Keratinocyte (primary cell): ENCODE results near the gene SMYD3. TPM values are rescaled to one million over a fixed set of nuclear protein-coding genes. Genes with fewer than 3 reads are reported as not detected.

ENCODE experiments used
- DNase-seq: peaks from one replicate; pipeline ENCODE4 v3.0.0-alpha.2; 2011; ENCODE audit warnings: low read depth, missing footprints, low spot score
- FAIRE-seq: peaks from 2 replicates; lab custom pipeline; 2011; peaks lifted over from hg19 to GRCh38; lab: Jason Lieb, UNC
- H2AFZ ChIP-seq: 2 replicates; pipeline ENCODE4 v1.6.0; 2012; ENCODE audit warnings: low read length, control low read depth, inconsistent platforms; ENCODE audit not compliant: control insufficient read depth
- H3K27ac ChIP-seq: 2 replicates; pipeline ENCODE4 v1.5.1; 2011; ENCODE audit warnings: low read length; ENCODE audit not compliant: control insufficient read depth, insufficient read depth
- H3K27me3 ChIP-seq: 3 replicates; pipeline ENCODE4 v1.6.0; 2011; ENCODE audit warnings: low read length; ENCODE audit not compliant: control insufficient read depth, insufficient read depth; ENCODE audit errors: extremely low read depth
- H3K36me3 ChIP-seq, 2 experiments: 2 replicates in 1 of 2; 3 replicates in 1 of 2; pipeline ENCODE4 v1.5.1; 2011; ENCODE audit warnings: low read length in 2 of 2, mild to moderate bottlenecking in 1 of 2; ENCODE audit not compliant: control insufficient read depth in 2 of 2, insufficient read depth in 2 of 2; ENCODE audit errors: extremely low read depth in 1 of 2
- H3K4me1 ChIP-seq: 3 replicates; pipeline ENCODE4 v1.5.1; 2011; ENCODE audit warnings: low read length; ENCODE audit not compliant: control insufficient read depth, insufficient read depth; ENCODE audit errors: extremely low read depth
- H3K4me2 ChIP-seq: 3 replicates; pipeline ENCODE4 v1.6.0; 2011; ENCODE audit warnings: low read depth, low read length; ENCODE audit not compliant: control insufficient read depth, insufficient read depth; ENCODE audit errors: extremely low read depth
- H3K4me3 ChIP-seq, 3 experiments: fragments of 200-600 bp in 1 of 3; sonication (generic) in 1 of 3; 2 replicates in 2 of 3; 3 replicates in 1 of 3; pipeline ENCODE4 v1.5.1; 2011 to 2016; ENCODE audit warnings: low read length in 3 of 3, mild to moderate bottlenecking in 3 of 3, control low read depth in 2 of 3, inconsistent platforms in 1 of 3, low read depth in 1 of 3, mixed read lengths in 1 of 3, mixed run types in 1 of 3, moderate library complexity in 1 of 3; ENCODE audit not compliant: control insufficient read depth in 2 of 3, insufficient read depth in 2 of 3; ENCODE audit errors: extremely low read depth in 1 of 3
- H3K79me2 ChIP-seq: 2 replicates; pipeline ENCODE4 v1.6.0; 2012; ENCODE audit warnings: low read length; ENCODE audit not compliant: control insufficient read depth, insufficient read depth
- H3K9ac ChIP-seq: 3 replicates; pipeline ENCODE4 v1.6.0; 2011; ENCODE audit warnings: low read length; ENCODE audit not compliant: control insufficient read depth, insufficient read depth; ENCODE audit errors: extremely low read depth
- H3K9me1 ChIP-seq: 3 replicates; pipeline ENCODE4 v1.6.0; 2011; ENCODE audit warnings: low read length; ENCODE audit not compliant: control insufficient read depth, insufficient read depth; ENCODE audit errors: extremely low read depth
- H3K9me3 ChIP-seq: 2 replicates; pipeline ENCODE4 v1.5.1; 2012; ENCODE audit warnings: low read depth, low read length; ENCODE audit not compliant: control insufficient read depth
- H4K20me1 ChIP-seq: 3 replicates; pipeline ENCODE4 v1.6.0; 2011; ENCODE audit warnings: low read length; ENCODE audit not compliant: control insufficient read depth, insufficient read depth; ENCODE audit errors: extremely low read depth
- EZH2 ChIP-seq: IDR thresholded peaks from one replicate; pipeline ENCODE4 v1.6.1; 2012; ENCODE audit warnings: inconsistent platforms, mild to moderate bottlenecking, low read length, moderate library complexity
- dilution Hi-C: fragments of 300-500 bp; cut with MboI; formaldehyde crosslinking; loops from one replicate; pipeline ENCODE4 v1.7.0; 2020; ENCODE audit warnings: low sequenced_read_pairs; ENCODE audit not compliant: extremely low pct_ligation_motif_present
- polyA plus RNA-seq, 5 experiments: library from polyadenylated mRNA; depleted of rRNA in 3 of 5; stranded (reverse) in 3 of 5; stranded (forward) in 1 of 5; unstranded in 1 of 5; fragments of >200 nt; gene quantifications; 1 replicate in 1 of 5; 2 replicates in 3 of 5; 3 replicates in 1 of 5; pipeline versions ENCODE4 v1.2.1 to v1.2.3, GENCODE V29; 2011 to 2012; ENCODE audit warnings: missing spikeins in 2 of 5, low read depth in 1 of 5, low replicate concordance in 1 of 5
- TF ChIP-seq, protein P1 (sequence below), 3 experiments: IDR thresholded peaks in 1 of 3; conservative IDR thresholded peaks in 1 of 3; optimal IDR thresholded peaks in 1 of 3; 2 replicates in 2 of 3; 3 replicates in 1 of 3; pipeline versions ENCODE3 to v1.5.1; 2011; ENCODE audit warnings: low read length in 3 of 3, mild to moderate bottlenecking in 3 of 3, moderate library complexity in 2 of 3, control low read depth in 1 of 3, inconsistent platforms in 1 of 3; ENCODE audit not compliant: insufficient read depth in 2 of 3; ENCODE audit errors: extremely low read depth in 1 of 3

The SMYD3 gene
- polyA plus RNA-seq, 1 donor (not counting 4 experiments of a cell fraction or from before 2014, with no cell fraction given) = 31.0 TPM

DNA sequence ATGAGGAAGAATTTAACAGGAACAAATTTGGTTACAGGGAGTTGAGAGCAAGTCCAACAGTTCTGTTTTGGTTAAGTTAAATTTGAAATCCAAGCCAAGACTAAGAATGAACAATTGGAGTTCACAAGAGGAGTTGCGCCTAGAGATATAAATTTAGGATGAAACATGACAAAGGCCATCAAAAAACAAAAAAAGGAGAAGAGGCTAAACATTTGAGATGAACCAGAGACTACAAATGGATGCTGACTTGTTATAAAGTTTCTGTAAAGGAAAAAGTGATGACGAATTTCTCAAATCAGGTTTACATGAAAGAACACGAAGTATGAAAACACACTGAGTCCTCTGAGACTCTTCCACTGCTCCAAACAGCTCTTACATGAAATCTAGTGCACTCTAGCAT lies 575.6 kb downstream of the SMYD3 start:
- no peak for FAIRE-seq
- H3K9me1 ChIP-seq = no peaks in the 10 kb centered on the region
- TF ChIP-seq, protein P1, sequence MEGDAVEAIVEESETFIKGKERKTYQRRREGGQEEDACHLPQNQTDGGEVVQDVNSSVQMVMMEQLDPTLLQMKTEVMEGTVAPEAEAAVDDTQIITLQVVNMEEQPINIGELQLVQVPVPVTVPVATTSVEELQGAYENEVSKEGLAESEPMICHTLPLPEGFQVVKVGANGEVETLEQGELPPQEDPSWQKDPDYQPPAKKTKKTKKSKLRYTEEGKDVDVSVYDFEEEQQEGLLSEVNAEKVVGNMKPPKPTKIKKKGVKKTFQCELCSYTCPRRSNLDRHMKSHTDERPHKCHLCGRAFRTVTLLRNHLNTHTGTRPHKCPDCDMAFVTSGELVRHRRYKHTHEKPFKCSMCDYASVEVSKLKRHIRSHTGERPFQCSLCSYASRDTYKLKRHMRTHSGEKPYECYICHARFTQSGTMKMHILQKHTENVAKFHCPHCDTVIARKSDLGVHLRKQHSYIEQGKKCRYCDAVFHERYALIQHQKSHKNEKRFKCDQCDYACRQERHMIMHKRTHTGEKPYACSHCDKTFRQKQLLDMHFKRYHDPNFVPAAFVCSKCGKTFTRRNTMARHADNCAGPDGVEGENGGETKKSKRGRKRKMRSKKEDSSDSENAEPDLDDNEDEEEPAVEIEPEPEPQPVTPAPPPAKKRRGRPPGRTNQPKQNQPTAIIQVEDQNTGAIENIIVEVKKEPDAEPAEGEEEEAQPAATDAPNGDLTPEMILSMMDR (optimal IDR thresholded peaks at IDR 0.05 in 1 of 3, IDR thresholded peaks at IDR 0.05 in 1 of 3, conservative IDR thresholded peaks at IDR 0.05 in 1 of 3; ENCODE audit: extremely low read depth in 1 of 3, insufficient read depth in 2 of 3, low read length in 3 of 3) = no peak
- no peak for TF ChIP-seq EZH2
- H3K4me3 ChIP-seq = no peak overlapping the region
- no peaks in the 10 kb centered on the region for H4K20me1 ChIP-seq
- H3K79me2 ChIP-seq = no peaks in the 10 kb centered on the region
- DNase-seq = no peak
- dilution Hi-C loops = no loop called here
- H3K9ac ChIP-seq = no peak overlapping the region
- H3K9me3 ChIP-seq = no peaks in the 10 kb centered on the region
- H3K27me3 ChIP-seq = no peaks in the 10 kb centered on the region
- no peaks in the 10 kb centered on the region for H3K4me1 ChIP-seq
- H3K4me2 ChIP-seq = no peak overlapping the region
- no peaks in the 10 kb centered on the region for H3K36me3 ChIP-seq
- no peak overlapping the region for H3K27ac ChIP-seq
- no peak overlapping the region for H2AFZ ChIP-seq

DNA sequence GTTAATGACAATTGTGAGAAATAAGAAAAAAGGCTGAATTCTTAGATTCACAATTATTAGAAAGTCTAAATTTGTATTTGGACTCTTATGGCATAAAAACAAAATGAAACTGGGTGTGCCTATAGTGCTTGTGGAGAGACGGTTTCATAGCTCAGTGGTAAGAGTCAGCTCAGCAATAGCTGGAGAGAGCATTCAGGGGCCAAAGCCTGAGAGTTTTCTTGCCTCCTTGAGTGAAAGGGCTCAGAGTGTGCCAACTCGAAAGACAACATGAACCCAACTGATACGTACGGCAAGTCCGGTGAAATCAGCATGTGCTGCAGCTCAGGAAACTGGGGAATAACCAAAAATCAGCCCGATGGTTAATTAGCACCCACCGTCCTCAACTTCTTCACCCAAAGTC lies 577.9 kb downstream of the SMYD3 start:
- no peak overlapping the region for H3K4me3 ChIP-seq
- H3K36me3 ChIP-seq = no peaks in the 10 kb centered on the region
- no peaks in the 10 kb centered on the region for H3K79me2 ChIP-seq
- FAIRE-seq = no peak
- H3K27me3 ChIP-seq = no peaks in the 10 kb centered on the region
- H2AFZ ChIP-seq = no peak overlapping the region
- no peaks in the 10 kb centered on the region for H3K9me3 ChIP-seq
- H3K4me1 ChIP-seq = no peaks in the 10 kb centered on the region
- H3K4me2 ChIP-seq = no peak overlapping the region
- H3K9ac ChIP-seq = no peak overlapping the region
- H3K27ac ChIP-seq = no peak overlapping the region
- DNase-seq = no peak
- H4K20me1 ChIP-seq = no peaks in the 10 kb centered on the region
- TF ChIP-seq EZH2 = no peak
- TF ChIP-seq, protein P1 (optimal IDR thresholded peaks at IDR 0.05 in 1 of 3, IDR thresholded peaks at IDR 0.05 in 1 of 3, conservative IDR thresholded peaks at IDR 0.05 in 1 of 3; ENCODE audit: extremely low read depth in 1 of 3, insufficient read depth in 2 of 3, low read length in 3 of 3) = no peak
- H3K9me1 ChIP-seq = no peaks in the 10 kb centered on the region
- dilution Hi-C loops = no loop called here
